HG02759 (cell line): ENCODE data around the gene GABARAP.

Source experiments
- ATAC-seq: cut with Tn5 transposase; IDR thresholded peaks from one replicate; pipeline ENCODE4 v1.9.1; 2021; ENCODE audit warnings: mild to moderate bottlenecking, moderate library complexity; ENCODE audit not compliant: unreplicated experiment

The GABARAP gene

DNA sequence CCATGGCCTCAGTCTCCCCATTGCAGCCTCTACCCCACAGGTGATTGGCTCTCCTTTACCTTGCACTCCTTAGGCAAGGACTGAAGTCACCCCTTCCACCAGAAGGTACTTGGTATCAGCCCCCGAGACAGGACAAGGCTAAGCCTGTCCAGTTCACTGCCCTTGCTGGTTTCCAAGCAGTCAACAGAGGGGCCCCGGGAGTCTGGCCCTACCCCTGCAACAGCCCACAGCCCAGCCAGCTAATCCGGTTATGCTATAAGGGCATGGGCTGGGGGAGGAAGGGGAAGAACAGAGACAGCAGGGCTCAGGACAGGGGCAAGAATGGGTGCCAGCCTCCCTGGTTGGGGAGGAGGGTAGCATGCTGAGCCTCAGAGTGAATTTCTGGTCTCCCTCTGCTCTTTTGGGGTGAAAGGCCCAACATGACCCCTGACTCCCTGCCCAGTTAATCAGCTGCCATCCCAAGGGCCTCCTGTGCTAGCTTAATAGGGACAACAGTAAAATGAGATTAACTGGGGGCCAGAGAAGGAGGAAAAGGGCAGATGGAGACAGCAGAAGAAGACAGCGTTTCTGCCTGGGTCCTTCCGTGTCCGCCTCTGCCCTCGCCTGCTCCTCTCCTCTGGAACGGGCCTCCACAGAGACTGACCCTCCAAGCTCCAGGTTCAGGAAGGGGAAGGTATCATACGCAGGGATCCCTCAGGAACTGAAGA lies 33.3 kb downstream of the GABARAP start:
- ATAC-seq: no peak

DNA sequence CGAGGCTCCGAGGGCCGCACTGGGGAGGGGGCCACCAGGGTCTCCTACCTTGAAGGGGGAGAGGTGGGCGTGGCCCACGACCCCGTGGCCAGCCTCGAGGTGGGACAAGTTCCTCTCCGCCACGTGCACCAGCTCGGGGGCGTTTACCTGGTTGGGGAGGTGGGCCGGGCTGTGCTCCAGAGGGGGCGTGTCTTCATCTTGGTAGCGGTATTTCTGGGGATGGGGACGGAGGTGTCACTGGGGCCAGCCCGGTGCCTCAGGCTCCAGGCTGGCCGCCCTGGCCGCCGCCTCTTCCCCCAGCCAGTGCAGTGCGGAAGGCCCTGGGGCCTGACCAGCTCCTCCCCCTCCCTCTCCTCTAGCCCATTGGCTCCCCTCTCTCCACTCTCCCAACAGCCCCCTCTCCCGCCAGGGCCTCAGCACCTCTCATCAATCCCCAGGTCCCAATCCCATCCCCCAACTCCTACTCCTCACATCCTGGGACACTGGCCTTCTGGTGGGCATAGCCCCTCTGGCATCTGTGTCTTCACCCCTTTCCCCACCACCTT lies 34.1 kb downstream of the GABARAP start:
- no peak for ATAC-seq

DNA sequence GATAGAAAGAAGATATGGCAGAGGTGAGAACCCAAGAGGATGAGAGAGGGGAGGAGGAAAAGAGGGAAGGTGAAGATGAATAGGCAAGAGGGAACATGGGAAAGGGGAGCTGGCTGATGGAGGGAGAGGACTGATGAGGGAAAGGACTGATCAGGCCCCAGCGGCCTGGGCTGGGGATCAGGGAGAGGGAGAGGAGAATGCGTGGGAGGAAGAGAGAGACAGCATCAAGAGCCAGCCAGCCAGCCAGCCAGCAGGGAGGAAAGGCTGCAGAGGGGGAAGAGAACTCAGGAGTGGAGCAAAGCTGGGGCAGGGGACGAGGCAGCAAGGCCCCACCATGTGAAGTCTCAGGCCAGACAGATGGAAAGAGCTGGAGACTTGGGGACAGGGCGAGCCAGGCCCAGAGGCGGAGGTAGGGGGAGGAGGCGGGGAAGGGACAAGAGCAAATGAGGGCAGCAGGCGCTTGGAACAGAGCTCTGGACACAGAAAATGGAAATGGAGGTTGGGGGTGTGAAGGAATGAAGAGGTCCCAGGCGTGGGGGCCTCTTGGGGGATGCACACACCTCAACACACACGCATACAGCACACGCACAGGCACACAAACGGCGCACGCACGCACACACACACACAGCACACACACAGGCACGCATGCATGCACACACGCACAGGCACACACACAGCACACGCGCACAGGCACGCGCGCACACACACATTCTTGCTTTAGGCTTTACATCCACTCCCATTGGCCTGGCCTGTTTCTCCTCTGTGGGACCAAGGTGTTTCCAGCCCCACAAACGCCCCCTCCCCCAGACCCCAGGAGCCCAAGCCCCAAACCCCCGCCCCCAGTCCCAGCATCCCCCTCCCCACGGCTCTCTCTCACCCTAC lies 34.9 kb downstream of the GABARAP start:
- no peak for ATAC-seq

DNA sequence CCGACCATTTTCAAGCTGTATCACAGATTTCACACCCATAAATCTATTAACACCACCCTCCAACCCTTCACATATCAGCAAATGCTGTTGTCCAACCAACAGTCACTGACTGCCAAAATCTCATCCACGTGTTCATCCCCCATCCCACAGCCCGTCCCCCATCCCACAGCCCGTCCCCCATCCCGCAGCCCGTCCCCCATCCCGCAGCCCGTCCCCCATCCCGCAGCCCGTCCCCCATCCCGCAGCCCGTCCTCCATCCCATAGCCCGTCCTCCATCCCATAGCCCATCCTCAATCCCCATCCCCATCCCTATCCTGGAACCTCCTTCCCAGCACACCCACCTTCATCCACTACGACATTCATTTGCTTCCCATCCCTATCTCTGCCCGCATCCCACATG lies 36.7 kb downstream of the GABARAP start:
- ATAC-seq: no peak

DNA sequence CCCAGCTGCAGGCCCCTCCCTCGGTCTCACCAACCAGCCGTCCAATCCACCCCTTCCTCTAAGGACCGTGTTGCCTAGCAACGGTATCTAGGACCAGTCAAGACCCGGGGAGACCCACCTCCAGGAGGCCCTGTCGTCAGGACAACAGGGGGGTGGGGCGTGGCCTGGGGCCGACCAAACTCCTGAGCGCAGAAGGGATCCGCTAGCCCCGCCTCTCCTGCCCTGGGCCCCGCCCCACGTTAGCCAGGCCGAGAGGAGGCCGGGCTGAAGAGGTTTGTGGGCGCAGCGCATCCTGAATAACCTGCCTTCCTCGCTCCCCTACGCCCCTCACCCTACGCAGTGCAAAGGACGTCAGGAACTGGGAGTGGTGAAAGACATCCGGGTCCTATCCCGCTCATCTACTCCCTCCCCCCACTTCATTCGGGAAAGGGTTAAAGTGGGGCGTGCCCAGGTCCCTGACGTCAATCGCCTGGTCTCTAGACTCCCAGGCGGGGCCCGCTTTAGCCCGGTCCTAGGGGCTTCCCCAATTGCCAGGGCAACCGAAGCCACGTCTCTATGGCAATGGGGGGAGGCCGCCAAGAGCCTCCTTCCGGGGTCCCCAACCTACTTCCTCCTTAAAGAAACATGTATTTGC lies 37.3 kb downstream of the GABARAP start:
- ATAC-seq: peak; percentile 86

DNA sequence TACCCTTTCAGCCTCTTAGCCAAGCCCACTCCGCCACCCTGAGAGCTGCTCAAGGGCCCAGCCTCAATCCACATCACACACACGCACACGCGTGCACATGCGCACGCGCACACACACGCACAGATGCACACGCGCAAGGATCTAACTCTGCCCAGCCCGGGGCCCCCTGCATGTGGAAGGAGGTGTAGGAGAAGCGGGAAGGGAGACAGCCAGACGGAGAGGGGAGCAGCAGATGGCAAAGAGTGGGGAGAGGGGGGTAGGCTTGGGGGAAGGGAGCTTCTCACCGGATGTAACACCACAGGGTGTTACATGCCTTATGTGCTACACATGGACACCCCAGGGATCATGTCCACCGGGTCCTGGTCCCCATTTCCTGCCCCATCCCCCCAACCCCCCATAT lies 37.9 kb downstream of the GABARAP start:
- ATAC-seq: no peak

DNA sequence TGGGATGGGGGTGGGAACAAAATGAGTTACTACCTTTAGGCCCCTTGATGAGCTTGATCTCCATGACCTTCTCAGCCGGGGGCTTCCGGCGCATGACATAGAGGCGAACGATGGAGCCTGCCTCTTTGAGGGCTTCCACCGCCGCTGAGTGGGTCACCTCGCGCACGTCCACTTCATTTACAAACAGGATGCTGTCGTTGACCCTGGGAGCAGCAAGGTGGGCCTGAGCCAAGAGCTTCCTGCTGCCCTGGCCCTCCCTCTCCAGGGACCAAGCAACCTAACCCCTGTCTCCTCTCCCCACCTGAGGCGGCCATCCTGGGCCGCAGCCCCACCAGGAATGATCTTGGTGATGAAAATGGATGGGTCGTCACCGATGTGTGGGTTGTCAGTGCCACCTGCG lies 38.9 kb downstream of the GABARAP start:
- no peak for ATAC-seq

DNA sequence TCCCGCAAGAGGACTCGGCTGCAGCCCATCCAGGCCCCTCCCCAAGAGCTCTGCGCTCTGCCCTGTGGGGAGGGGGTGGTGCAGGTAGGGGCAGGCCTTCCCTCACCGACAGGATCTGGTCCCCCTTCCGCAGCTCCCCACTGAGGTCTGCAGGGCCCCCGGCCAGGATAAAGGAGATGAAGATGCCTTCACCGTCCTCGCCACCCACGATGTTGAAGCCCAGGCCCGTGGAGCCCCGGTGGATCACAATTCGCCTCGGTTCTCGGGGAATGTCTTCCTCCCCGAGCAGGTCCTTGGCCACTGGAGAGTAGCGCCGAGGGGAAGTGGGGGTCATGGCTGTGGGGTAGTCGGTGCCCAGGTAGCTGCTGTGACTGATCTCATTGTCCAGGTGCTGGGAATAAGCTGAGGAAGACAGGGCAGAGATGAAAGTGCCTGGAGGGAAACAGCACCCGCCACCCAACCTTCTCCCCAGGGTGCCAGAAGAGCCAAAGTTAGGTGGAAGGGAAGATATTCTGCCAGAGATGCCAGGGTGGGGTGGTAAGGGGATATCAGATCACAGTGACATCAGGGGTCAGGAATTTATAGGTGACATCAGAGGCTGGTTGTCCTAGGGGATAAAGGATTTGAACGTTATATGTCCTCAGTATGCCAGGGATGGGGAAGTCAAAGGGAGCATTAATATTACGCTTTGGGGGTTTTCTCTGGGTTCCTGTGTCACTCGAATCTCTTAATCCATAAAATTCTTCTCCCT lies 45.4 kb downstream of the GABARAP start:
- ATAC-seq: no peak

DNA sequence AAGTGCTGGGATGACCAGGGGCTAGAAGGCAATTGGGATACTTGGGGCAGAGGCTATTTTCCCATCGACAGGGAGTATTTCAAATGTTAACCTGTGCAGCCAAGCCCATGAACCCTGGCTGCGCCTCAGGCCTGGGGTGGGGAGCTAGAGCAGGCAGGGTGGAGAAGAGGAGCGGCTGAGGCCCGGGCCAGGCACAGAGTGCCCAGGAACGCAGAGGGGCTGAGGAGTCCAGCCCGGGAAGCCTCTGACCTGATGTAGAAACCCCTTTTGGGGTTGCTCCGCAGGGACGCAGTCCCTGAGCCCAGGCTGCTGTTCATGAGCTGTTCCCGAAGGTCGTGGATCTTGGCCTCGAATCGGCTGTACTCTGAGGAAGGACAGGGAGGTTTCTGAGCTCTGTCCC lies 46.3 kb downstream of the GABARAP start:
- ATAC-seq: no peak

DNA sequence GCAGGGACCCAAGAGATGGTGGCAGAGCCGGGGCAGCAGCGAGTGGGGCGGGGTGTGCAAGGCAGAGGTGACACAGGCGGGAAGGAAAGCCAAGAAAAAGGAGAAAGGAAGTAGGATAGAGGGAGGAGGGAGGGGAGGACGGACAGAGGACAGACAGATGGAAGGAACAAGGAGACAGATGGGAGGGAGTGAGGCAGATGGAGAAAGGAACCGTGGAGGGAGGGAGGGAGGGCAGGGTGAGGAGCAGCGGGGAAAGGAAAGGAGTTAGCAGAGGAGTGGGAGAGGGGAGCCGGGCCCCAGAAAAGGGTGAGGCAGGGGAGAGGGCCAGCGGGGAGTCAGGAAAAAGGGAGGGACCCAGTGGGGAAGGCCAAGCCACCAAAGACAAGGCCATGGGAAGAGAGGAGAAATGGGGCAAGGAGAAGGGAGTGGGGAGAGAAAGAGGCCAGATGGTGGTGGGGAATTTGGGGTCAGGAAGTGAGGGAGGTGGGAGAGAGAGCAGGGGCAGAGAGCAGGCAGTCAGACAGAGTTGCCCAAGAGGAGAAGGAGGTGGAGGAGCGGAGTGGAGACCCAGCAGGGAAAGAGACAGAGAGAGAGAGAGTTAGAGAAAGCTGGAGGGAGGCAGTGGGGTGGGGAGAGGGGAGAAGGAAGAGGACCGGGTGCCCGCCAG lies 49.8 kb downstream of the GABARAP start:
- no peak for ATAC-seq

DNA sequence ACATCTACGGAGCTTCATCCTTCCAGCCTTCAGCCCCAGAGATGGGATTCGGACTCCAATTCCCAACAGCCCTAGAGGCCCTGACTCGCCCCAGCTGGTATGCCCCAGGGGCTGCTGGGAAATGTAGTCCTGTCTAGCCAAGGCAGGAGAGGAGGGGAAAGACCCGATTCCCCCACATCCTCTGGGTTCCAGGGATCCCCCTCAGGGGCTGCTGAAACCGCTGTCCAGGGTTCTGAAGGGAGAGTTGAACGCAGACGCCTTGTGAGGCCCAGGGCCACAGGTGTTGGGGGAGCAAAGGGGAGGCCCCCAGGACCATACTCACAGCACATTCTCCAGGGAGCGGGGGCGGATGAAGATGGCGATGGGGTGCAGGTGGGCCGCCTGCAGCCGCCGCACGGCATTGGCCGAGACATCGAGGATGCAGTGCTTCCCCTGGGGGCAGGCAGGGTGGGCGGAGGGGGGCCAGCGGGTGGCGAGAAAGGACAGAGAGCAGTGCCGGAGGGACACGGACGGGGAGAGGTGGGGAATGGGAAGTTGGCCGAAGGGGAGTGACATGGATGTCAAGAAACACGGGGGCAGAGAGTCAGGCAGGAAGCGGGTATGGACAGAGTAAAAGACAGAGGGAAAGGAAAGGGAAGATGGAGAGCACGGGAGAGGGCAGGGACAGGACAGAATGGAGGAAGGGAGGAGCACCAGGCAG lies 50.5 kb downstream of the GABARAP start:
- no peak for ATAC-seq

DNA sequence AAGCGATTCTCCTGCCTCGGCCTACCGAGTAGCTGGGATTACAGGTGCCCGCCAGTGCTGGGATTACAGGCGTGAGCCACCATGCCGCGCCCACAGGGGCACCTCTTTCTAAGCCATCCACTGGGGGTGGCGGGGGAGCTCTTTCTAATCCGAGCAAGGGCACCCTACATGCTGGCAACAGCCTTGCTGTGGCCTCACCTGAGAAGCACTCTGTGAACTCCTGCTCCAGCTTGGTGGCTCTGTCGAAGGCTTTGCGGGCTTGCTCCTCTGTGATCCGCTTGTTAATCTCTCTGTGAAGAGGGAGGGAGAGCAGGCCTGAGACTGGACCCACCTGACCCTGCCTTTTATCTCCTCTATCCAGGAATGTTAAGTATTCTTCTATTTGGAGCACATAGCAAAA lies 51.2 kb downstream of the GABARAP start:
- ATAC-seq: no peak

DNA sequence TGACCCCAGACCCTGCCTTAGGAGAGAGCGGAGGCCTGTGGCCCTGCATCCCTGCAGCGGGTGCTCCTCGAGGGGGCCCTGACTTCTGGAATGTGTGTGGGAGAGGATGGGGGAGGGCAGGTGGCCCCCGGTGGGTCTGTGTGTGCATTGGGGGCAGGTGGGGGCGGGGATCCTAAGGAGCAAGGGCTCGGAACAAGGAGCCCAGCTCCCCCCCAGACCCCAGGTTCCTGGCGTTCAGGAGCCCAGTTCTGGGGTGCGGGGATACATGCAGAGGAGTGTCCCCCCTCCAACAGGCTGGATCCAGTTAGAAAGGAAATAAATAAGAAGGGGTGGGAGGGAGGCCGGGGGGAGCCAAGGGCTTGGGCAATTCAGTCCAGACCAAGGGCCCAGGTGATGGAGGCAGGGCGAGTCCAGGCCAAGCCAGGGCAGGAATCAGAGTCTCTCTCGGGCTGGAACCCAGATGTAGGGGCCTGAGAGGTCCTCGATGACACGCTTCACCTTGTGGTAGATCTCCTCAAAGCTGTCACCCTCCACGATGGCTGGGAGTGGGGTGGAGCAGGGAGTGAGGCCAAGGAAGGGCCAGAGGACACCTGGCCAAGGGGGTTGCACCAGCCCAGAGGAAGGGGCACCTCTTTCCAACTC lies 51.9 kb downstream of the GABARAP start:
- ATAC-seq: no peak
